Thoracic aorta (tissue), 2 donors: ENCODE results near the gene CPT1A. TPM values are rescaled to one million over a fixed set of nuclear protein-coding genes. Genes with fewer than 3 reads are reported as not detected.

Experiments
- ATAC-seq: fragments of 150-250 bp; one replicate; pipeline ENCODE4 v1.8.0; 2017; ENCODE audit warnings: low read depth; ENCODE audit not compliant: insufficient number of reproducible peaks, low FRiP score
- DNase-seq: peaks from one replicate; pipeline ENCODE4 v3.0.0-alpha.2; 2020; ENCODE audit warnings: low spot score
- H3K27ac ChIP-seq, 2 donors: fragments of 200-600 bp; sonication (generic); 1 replicate in 1 of 2; 2 replicates in 1 of 2; pipeline ENCODE4 v1.5.1; 2016; ENCODE audit warnings: mild to moderate bottlenecking in 2 of 2, moderate library complexity in 2 of 2
- H3K27me3 ChIP-seq: fragments of 200-600 bp; sonication (generic); replicated peaks from 2 replicates; pipeline ENCODE4 v1.6.0; 2016; ENCODE audit warnings: mild to moderate bottlenecking; ENCODE audit not compliant: insufficient read depth
- H3K36me3 ChIP-seq: fragments of 200-600 bp; sonication (generic); one replicate; pipeline ENCODE4 v1.5.1; 2016
- H3K4me1 ChIP-seq, 2 donors: fragments of 200-600 bp; sonication (generic); 1 replicate in 1 of 2; 2 replicates in 1 of 2; pipeline versions ENCODE4 v1.5.1 to v1.6.0; 2016; ENCODE audit warnings: low read depth in 2 of 2, mild to moderate bottlenecking in 1 of 2; ENCODE audit not compliant: control insufficient read depth in 1 of 2
- H3K4me3 ChIP-seq: fragments of 200-600 bp; sonication (generic); 2 replicates; pipeline ENCODE4 v1.5.1; 2016; ENCODE audit warnings: mild to moderate bottlenecking
- H3K9me3 ChIP-seq: fragments of 200-600 bp; sonication (generic); 2 replicates; pipeline ENCODE4 v1.5.1; 2016
- total RNA-seq, 2 donors: library from RNA; depleted of rRNA; stranded (reverse); fragments of >200 nt; gene quantifications; one replicate each; pipeline versions ENCODE4 v1.1.0 to v1.2.3, GENCODE V29; 2016
- TF ChIP-seq, protein P1 (sequence below): fragments of 200-600 bp; sonication (generic); IDR thresholded peaks from one replicate; pipeline ENCODE4 v1.5.1; 2019; ENCODE audit warnings: antibody characterized with exemption

Gene CPT1A
- total RNA-seq, 2 donors from 2014 or later = 61.1 to 75.3 TPM

DNA sequence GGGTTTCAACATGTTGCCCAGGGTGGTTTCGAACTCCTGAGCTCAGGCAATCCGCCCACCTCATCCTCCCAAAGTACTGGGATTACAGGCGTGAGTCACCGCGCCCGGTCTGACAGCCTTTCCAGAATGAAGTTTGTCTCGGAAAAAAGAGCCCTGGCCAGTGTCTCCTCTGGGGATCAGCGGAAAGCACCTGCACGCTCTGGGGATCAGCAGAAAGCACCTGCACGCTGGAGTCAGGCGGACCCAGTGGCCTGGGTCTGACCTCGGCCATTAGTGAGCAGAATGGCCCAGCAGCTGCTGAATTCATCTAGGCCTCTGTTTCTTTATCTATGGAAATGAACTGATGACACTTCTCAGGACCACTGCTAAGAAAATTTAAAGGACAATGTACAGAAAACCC lies 79.9 kb downstream of the CPT1A start:
- no peak for DNase-seq

DNA sequence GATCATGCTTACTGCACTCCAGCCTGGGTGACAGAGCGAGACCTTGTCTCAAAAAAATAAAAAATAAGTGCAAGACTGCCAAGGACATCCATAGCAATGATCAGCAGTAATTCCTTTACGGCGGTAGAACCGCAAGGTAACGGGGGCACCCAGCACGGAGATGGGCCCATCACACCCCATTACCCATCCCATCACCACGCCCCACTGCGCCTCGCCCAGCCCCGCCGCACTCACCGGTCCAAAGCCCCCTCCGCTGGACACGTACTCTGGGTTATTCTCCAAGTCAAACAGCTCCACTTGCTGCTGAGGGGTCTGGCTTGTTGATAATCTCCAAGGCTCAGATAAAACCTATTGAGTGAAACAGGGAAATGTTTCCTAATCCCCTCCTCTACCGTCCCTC lies 81.7 kb downstream of the CPT1A start:
- Histone ChIP-seq H3K4me1 (no peaks in the 10 kb centered on the region), H3K27ac (no peak overlapping the region), H3K9me3 (no peaks in the 10 kb centered on the region), H3K27me3 (no peaks in the 10 kb centered on the region), H3K4me3 (no peak overlapping the region), H3K36me3 (peaks cover 56% of the 10 kb centered on the region)
- TF ChIP-seq, protein P1, sequence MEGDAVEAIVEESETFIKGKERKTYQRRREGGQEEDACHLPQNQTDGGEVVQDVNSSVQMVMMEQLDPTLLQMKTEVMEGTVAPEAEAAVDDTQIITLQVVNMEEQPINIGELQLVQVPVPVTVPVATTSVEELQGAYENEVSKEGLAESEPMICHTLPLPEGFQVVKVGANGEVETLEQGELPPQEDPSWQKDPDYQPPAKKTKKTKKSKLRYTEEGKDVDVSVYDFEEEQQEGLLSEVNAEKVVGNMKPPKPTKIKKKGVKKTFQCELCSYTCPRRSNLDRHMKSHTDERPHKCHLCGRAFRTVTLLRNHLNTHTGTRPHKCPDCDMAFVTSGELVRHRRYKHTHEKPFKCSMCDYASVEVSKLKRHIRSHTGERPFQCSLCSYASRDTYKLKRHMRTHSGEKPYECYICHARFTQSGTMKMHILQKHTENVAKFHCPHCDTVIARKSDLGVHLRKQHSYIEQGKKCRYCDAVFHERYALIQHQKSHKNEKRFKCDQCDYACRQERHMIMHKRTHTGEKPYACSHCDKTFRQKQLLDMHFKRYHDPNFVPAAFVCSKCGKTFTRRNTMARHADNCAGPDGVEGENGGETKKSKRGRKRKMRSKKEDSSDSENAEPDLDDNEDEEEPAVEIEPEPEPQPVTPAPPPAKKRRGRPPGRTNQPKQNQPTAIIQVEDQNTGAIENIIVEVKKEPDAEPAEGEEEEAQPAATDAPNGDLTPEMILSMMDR = no peak
- ATAC-seq = no peak
- DNase-seq = no peak

More for the DNA sequence above, 79.9 kb downstream of the CPT1A start:
- no peaks in the 10 kb centered on the region for H3K27me3 ChIP-seq
- H3K9me3 ChIP-seq = no peaks in the 10 kb centered on the region
- no peak for ATAC-seq
- no peak overlapping the region for H3K27ac ChIP-seq
- H3K36me3 ChIP-seq = peaks cover 66% of the 10 kb centered on the region
- no peaks in the 10 kb centered on the region for H3K4me1 ChIP-seq
- TF ChIP-seq, protein P1 = no peak
- H3K4me3 ChIP-seq = no peak overlapping the region

DNA sequence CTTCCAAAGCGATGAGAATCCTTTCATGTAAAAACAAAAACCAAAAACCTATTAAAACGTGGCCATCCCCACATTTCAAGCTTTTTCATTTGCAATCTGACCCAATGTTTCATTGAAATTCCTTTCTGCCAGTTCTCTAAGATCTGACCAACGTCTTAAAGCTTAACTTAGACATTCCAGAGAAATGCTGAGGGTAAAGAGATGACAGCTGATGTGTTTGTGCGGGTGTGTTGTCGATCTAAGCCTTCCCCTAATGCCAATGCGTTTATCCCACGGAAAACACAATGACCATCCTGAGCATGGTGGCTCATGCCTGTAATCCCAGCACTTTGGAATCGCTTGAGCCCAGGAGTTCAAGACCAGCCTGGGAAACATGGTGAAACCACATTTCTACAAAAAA lies 84.0 kb downstream of the CPT1A start:
- no peak overlapping the region for H3K4me3 ChIP-seq
- DNase-seq (no peak), ATAC-seq (no peak)
- no peaks in the 10 kb centered on the region for H3K4me1 ChIP-seq
- no peaks in the 10 kb centered on the region for H3K27me3 ChIP-seq
- H3K27ac ChIP-seq = no peak overlapping the region
- peaks cover 47% of the 10 kb centered on the region for H3K36me3 ChIP-seq
- H3K9me3 ChIP-seq = no peaks in the 10 kb centered on the region
- TF ChIP-seq, protein P1 = no peak

DNA sequence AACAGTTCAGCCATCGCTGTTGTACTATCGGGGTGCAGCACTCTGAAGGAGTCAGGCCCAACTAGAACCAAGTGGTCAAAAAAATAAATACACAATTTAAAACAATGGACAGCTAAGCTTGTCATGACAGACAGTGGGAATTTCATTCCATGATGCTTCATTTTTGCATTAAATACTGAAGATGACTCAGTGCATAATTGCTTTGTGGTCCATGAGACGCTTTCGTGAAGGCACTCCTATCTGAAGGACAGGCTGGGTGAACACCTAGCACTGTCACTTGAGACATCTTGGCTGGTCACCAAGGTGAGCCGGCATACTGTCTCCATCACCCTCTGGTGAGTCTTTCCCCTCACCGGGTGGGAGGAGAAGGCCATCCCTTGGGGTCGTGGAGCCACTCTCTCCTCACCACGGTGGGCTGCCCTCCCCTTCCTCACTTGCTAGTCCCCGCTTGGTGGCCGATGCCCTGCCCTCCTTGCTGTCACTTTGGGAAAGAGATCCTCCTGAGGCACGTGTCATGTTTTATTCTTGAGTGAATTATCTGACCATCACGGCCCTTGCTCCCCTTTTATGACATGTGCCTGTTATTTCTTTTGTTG lies 85.4 kb downstream of the CPT1A start:
- Histone ChIP-seq H3K4me1 (peaks cover 0 to 1% of the 10 kb centered on the region in 2 donors), H3K27ac (no peak overlapping the region), H3K4me3 (no peak overlapping the region), H3K36me3 (peaks cover 38% of the 10 kb centered on the region), H3K27me3 (no peaks in the 10 kb centered on the region), H3K9me3 (no peaks in the 10 kb centered on the region)
- DNase-seq = no peak
- TF ChIP-seq, protein P1 = no peak
- no peak for ATAC-seq

DNA sequence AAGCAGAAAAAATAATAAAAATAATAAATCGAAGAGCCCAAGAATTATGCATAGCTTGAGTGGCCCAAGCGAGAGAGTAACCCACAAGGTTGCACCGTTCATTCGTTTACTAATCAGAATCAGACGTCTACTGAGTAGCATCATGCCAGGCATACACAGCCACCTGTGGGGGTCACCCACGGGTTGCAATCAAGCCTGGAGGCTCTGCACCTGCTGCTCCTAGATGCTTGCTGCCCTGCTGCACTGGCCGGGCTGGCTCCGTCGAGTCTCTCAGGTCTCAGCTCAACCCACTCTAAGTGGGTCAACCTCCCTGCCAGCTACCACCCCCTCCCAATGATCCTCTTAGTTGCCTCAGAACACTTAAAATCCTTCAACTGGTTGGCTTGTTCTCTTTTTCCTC lies 88.4 kb downstream of the CPT1A start:
- H3K36me3 ChIP-seq = peaks cover 13% of the 10 kb centered on the region
- DNase-seq (no peak), ATAC-seq (no peak)
- no peaks in the 10 kb centered on the region for H3K9me3 ChIP-seq
- TF ChIP-seq, protein P1 = no peak
- H3K27ac ChIP-seq = no peak overlapping the region
- H3K4me1 ChIP-seq = peaks cover 5 to 6% of the 10 kb centered on the region in 2 donors
- no peaks in the 10 kb centered on the region for H3K27me3 ChIP-seq
- H3K4me3 ChIP-seq = no peak overlapping the region
